Measurements from ENCODE around the gene FMNL3.

Gene FMNL3

DNA sequence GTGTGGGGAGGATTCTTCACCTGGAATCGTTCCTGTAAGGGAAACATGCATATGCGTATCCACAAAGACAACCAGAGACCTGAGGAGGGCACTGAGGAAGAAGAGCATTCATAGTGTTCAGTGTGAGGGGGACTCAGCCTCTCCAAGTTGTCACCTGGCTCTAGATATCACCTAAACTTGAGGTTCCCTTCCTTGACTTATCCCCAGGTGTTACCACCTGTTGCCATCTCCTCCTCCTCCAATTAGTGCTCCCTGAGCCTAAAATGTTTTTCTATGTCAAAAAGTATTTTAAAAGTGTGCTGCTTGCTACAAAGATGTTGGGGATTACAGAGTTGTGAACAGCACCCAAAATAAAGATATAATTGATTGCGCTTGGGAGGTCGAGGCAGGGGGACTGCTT is 41.0 kb downstream of the FMNL3 start:
- TF ChIP-seq, protein P1, sequence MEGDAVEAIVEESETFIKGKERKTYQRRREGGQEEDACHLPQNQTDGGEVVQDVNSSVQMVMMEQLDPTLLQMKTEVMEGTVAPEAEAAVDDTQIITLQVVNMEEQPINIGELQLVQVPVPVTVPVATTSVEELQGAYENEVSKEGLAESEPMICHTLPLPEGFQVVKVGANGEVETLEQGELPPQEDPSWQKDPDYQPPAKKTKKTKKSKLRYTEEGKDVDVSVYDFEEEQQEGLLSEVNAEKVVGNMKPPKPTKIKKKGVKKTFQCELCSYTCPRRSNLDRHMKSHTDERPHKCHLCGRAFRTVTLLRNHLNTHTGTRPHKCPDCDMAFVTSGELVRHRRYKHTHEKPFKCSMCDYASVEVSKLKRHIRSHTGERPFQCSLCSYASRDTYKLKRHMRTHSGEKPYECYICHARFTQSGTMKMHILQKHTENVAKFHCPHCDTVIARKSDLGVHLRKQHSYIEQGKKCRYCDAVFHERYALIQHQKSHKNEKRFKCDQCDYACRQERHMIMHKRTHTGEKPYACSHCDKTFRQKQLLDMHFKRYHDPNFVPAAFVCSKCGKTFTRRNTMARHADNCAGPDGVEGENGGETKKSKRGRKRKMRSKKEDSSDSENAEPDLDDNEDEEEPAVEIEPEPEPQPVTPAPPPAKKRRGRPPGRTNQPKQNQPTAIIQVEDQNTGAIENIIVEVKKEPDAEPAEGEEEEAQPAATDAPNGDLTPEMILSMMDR (IDR thresholded peaks at IDR 0.05), result no peak

DNA sequence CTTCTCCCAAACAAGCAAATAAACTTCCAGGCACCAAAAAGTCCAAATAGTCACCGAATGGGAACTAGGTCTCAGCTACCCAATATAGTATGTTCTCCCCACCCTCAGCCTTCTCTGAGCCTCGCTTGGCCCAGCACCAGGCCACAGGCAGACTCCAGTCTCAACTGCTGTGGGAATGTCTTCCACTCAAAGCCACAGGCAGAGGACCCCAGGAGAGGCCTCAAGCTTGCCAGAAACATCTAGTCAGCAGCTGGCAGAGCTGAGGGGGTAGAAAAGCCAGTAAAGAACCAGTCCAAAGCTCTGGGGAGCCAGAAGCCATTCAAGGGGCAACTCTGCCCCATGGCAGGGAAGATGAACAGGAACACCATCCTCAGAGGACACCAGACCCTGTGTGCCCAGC is 41.8 kb downstream of the FMNL3 start:
- TF ChIP-seq, protein P1 (IDR thresholded peaks at IDR 0.05), result no peak

DNA sequence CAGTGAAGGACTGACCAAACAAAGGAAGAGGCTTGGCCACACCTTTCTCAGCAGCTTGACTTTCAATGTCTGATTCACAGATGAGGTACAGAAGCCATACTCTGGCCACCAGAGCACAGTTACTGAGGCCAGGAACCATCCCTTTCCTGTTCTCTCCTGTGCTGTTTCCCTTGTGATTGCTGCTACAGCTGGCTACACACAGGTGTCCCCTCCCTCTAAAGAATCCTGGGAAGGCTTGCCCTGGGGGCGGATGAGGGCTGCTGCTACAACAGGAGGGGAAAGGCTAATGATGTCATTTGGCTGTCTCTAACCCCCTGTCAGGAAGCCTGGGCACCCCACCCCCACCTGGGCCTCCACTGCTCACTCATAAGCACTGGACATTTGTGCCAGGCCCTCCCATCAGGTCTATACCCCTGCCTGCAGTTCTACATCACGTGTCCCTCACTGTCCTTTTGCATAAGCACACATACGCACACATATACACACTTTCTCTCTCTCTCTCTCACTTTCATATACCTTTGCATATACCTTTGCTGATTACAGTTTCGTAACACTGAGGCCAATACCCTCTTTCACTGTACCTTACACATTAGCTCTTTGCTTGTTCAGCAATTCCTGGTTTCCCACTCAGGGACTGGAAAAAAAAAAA is 42.5 kb downstream of the FMNL3 start:
- TF ChIP-seq, protein P1 (IDR thresholded peaks at IDR 0.05), result no peak

DNA sequence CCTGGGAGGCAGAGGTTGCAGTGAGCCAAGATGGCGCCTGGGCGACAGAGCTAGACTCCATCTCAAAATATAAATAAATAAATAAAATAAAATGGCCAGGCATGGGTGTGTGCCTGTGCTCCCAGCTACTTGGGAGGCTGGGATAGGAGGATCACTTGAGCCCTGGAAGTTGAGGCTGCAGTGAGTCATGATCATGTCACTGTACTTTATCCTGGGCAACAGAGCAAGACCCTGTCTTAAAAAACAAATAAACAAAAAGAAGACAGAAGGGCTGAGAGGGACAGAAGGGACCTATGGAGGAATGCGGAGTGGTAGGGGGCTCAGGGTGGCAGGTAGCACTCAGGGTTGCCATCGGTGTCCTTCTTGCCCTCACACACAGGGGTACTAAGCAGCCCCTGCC is 43.0 kb downstream of the FMNL3 start:
- TF ChIP-seq, protein P1 (IDR thresholded peaks at IDR 0.05), result no peak

DNA sequence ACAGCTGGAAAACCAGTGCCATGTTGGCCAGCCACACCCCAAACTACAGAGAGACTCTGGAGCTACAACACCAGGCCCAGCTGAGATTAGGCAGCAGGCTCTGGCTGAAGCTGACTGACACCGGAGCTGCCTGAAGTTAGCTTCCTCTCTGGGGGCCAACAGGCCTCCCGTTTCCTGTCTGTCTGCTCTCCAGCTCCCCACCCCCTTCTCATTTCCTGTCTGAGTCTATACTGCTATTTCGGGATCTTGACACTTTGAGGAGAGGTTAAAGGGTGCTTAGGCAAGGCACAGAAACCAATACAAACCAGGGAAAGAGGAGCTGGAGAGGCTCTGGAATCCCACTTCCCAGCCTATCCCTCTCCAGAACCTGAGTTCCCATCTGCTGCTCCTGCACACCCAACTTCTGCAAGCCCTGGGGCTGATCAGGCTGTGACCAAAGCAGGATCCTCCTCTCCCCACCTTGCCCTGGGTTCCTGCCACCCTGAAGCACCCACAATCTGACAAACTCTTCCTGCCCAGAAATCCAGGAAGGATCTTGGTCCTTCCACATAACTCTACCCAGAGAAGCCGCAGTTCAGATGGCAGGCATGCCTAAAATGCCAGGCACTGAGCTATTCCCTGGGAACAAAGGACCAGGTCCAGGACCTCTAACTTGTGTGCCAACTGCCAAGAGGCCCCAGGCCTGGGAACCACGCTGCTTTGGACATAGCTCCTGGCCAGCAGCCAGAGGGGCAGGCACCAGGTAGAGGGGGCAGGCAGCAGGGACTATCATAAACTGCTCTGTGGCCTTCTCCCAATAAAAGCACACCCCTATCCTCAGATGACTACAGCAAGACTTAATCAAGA is 44.0 kb downstream of the FMNL3 start:
- TF ChIP-seq, protein P1 (IDR thresholded peaks at IDR 0.05), result no peak

DNA sequence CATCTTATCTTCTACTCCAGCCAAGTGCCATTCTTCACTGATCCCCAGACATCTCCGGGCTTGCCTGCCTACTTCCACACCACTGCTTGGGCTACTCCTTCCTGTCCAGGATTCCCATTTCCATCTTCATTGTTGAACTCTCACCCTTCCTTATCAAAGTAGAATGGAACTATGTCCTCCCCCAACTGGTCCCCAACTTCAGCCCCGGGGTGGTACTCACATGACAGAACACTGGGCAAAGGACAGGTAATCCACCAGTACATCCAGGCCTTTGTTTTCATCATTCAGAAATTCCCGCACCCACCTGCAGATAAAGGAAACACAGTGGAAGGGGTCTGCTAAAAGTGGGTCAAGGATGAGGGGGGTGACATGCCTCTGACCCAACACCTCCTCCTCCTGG is 45.5 kb downstream of the FMNL3 start:
- TF ChIP-seq, protein P1 (IDR thresholded peaks at IDR 0.05), result no peak

DNA sequence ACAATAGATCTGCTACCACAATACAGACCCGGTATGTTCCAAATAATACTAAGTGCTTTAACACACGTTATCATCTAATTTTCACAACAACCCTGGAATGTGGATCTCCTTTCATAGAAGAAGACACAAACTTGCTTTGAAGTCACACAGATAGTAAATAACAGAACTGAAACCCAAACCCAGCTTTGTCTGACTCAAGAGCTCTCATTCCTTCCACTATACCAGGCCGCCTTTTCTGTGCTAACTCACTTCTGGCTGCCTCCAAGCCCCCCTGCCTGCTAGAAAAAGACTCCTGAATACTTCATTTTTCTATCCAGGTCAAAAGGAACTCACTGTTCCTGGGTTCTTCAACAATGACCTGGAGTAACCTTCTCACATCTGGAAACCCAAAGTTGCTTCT is 46.0 kb downstream of the FMNL3 start:
- TF ChIP-seq, protein P1 (IDR thresholded peaks at IDR 0.05), result no peak
